ENCODE data around the gene ENOX2.

ENOX2 gene

GRCh38 chrX:130607431-130607830 lies 295.6 kb downstream of the ENOX2 start:
- DNase-seq = no peak

GRCh38 chrX:130606425-130606824 lies 296.6 kb downstream of the ENOX2 start:
- DNase-seq = no peak

- DNase-seq = no peak
Observed at GRCh38 chrX:130604882-130605281, 298.1 kb downstream of the ENOX2 start.

GRCh38 chrX:130594453-130594916 lies 308.5 kb downstream of the ENOX2 start:
- no peak for DNase-seq

GRCh38 chrX:130593911-130594310 lies 309.1 kb downstream of the ENOX2 start:
- no peak for DNase-seq

GRCh38 chrX:130592204-130592603 lies 310.8 kb downstream of the ENOX2 start:
- no peak for DNase-seq

- DNase-seq = no peak
Observed at GRCh38 chrX:130578906-130579305, 324.1 kb downstream of the ENOX2 start.

GRCh38 chrX:130577431-130577830 lies 325.6 kb downstream of the ENOX2 start:
- DNase-seq = no peak

- no peak for DNase-seq
Observed at GRCh38 chrX:130575831-130576389, 327.1 kb downstream of the ENOX2 start.

Measured in activated CD4-positive, alpha-beta T cell treated with anti-CD3 and anti-CD28 coated beads for 1 hour (primary cell).